Activated CD4-positive, alpha-beta T cell treated with anti-CD3 and anti-CD28 coated beads for 36 hours (primary cell): ENCODE measurements around the gene MUC3A. TPM values are rescaled to one million over a fixed set of nuclear protein-coding genes. Genes with fewer than 3 reads are reported as not detected.
"Not testable (repeated sequence)": the region's sequence is repeated elsewhere in the genome, so short reads cannot be mapped to it uniquely, and the experiment has no call there.

Source experiments
- ATAC-seq: fragments of 200-7000 bp; cut with Tn5 transposase; one replicate; pipeline ENCODE4 v1.10.0; 2021; ENCODE audit warnings: mild to moderate bottlenecking, moderate library complexity
- CTCF ChIA-PET: fragments of 350-600 bp; sonication (Branson Sonifier 250); formaldehyde crosslinking; loops from one replicate; lab custom pipeline; 2021; ENCODE audit warnings: antibody characterized with exemption; lab: Charles Lee
- POLR2A ChIA-PET: fragments of 350-600 bp; sonication (Branson Sonifier 250); formaldehyde crosslinking; loops from one replicate; lab custom pipeline; 2021; ENCODE audit warnings: antibody characterized with exemption, inconsistent platforms; lab: Charles Lee
- DNase-seq: peaks from one replicate; pipeline ENCODE4 v3.0.0-alpha.2; 2020
- H3K27ac Mint-ChIP-seq: one replicate; pipeline ENCODE4 v1.8.0; 2021; ENCODE audit warnings: mixed read lengths
- H3K27me3 Mint-ChIP-seq: one replicate; pipeline ENCODE4 v1.8.0; 2021; ENCODE audit warnings: mixed read lengths
- H3K36me3 Mint-ChIP-seq: one replicate; pipeline ENCODE4 v1.8.0; 2021; ENCODE audit warnings: low read depth, mixed read lengths
- H3K4me1 Mint-ChIP-seq: one replicate; pipeline ENCODE4 v1.8.0; 2021; ENCODE audit warnings: mixed read lengths
- H3K4me3 Mint-ChIP-seq: one replicate; pipeline ENCODE4 v1.8.0; 2021; ENCODE audit warnings: mild to moderate bottlenecking, moderate library complexity, mixed read lengths
- H3K9me3 Mint-ChIP-seq: one replicate; pipeline ENCODE4 v1.8.0; 2021; ENCODE audit warnings: low read depth, mixed read lengths
- intact Hi-C, 2 experiments: fragments of 100-400 bp; cut with DNase I in 1 of 2; cut with micrococcal nuclease in 1 of 2; formaldehyde crosslinking; loops; one replicate each; pipeline versions ENCODE4 v1.14.2 to v1.15.1; 2022 to 2024; cut with DNase I, micrococcal nuclease
- total RNA-seq, 2 experiments: library from RNA; stranded (reverse); gene quantifications; one replicate each; pipeline ENCODE4 v1.2.3, GENCODE V29; 2021

MUC3A gene
- total RNA-seq, 2 experiments from 2014 or later, result not detected

- intact Hi-C loops, result no loop called here
- peaks cover 9% of the 10 kb centered on the region for H3K27me3 Mint-ChIP-seq
- ChIA-PET CTCF (no interaction called here), POLR2A (interaction anchor here (0.6 kb wide), 1 partner anchor 314 kb away, joined by 3 read pairs; no protein-coding TSS in a partner anchor)
- ATAC-seq (no peak), DNase-seq (no peak)
- no peak overlapping the region for H3K4me3 Mint-ChIP-seq
- no peak overlapping the region for H3K27ac Mint-ChIP-seq
- peaks cover 5% of the 10 kb centered on the region for H3K9me3 Mint-ChIP-seq
- no peaks in the 10 kb centered on the region for H3K4me1 Mint-ChIP-seq
- peaks cover 2% of the 10 kb centered on the region for H3K36me3 Mint-ChIP-seq
These were observed 29.0 kb downstream of the MUC3A start for GRCh38 chr7:100978300-100978699.

GRCh38 chr7:100983451-100984187, 34.3 kb downstream of the MUC3A start:
- ChIA-PET CTCF (no interaction called here), POLR2A (no interaction called here)
- H3K27ac Mint-ChIP-seq, result no peak overlapping the region
- H3K4me1 Mint-ChIP-seq, result no peaks in the 10 kb centered on the region
- no peak for ATAC-seq
- H3K4me3 Mint-ChIP-seq, result no peak overlapping the region
- peaks cover 8% of the 10 kb centered on the region for H3K27me3 Mint-ChIP-seq
- DNase-seq, result no peak
- no peaks in the 10 kb centered on the region for H3K9me3 Mint-ChIP-seq
- intact Hi-C loops, result no loop called here
- no peaks in the 10 kb centered on the region for H3K36me3 Mint-ChIP-seq

- CTCF ChIA-PET, POLR2A ChIA-PET, H3K4me3 Mint-ChIP-seq, ATAC-seq, H3K27me3 Mint-ChIP-seq, H3K9me3 Mint-ChIP-seq, H3K27ac Mint-ChIP-seq, DNase-seq, intact Hi-C loops, H3K4me1 Mint-ChIP-seq, H3K36me3 Mint-ChIP-seq: not testable (repeated sequence)
These were observed 35.0 kb downstream of the MUC3A start for GRCh38 chr7:100984241-100984918.

DNA sequence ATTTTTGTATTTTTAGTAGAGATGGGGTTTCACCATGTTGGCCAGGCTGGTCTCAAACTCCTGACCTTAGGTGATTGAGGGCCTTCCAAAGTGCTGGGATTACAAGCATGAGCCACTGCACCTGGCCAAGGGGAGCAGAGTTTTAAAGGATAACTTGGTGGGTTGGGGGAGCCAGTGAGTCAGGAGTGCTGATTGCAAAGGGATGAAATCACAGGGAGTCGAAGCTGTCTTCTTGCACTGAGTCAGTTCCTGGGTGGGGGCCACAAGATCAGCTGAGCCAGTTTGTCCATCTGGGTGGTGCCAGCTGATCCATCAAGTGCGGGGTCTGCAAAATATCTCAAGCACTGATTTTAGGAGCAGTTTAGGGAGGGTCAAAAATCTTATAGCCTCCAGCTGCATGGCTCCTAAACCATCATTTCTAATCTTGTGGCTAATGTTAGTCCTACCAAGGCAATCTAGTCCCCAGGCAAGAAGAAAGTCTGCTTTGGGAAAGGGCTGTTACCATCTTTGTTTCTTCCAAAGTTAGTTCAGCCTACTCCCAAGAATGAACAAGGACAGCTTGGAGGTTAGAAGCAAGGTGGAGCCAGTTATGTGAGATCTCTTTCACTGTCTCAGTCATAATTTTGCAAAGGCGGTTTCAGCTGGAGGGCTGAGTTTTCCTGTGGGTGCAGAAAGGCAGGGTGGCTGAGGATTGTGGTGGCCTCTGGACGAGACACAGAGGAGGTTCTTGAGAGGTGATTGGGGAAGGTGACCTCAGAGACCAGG, 35.9 kb downstream of the MUC3A start:
- H3K9me3 Mint-ChIP-seq, DNase-seq, H3K36me3 Mint-ChIP-seq, H3K4me1 Mint-ChIP-seq, H3K27me3 Mint-ChIP-seq, H3K27ac Mint-ChIP-seq, CTCF ChIA-PET, ATAC-seq, POLR2A ChIA-PET, intact Hi-C loops, H3K4me3 Mint-ChIP-seq: not testable (repeated sequence)

DNA sequence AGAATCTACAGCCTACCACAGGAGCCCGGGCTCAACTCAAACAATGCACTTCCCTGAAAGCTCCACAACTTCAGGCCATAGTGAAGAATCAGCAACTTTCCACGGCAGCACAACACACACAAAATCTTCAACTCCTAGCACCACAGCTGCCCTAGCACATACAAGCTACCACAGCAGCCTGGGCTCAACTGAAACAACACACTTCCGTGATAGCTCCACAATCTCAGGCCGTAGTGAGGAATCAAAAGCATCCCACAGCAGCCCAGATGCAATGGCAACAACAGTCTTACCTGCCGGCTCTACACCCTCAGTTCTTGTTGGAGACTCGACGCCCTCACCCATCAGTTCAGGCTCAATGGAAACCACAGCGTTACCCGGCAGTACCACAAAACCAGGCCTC, 42.3 kb downstream of the MUC3A start:
- CTCF ChIA-PET, result interaction anchor here (1.1 kb wide), 1 partner anchor 67 kb away, joined by 3 read pairs; no protein-coding TSS in a partner anchor
- Mint-ChIP-seq H3K27ac (no peak overlapping the region), H3K4me3 (no peak overlapping the region), H3K27me3 (no peaks in the 10 kb centered on the region), H3K9me3 (no peaks in the 10 kb centered on the region), H3K36me3 (no peaks in the 10 kb centered on the region), H3K4me1 (no peaks in the 10 kb centered on the region)
- ATAC-seq (no peak), DNase-seq (no peak)
- POLR2A ChIA-PET, result no interaction called here
- intact Hi-C loops, result no loop called here

GRCh38 chr7:100992280-100992679, 42.9 kb downstream of the MUC3A start:
- intact Hi-C loops, H3K27me3 Mint-ChIP-seq, H3K4me1 Mint-ChIP-seq, H3K36me3 Mint-ChIP-seq, H3K9me3 Mint-ChIP-seq, ATAC-seq, DNase-seq, POLR2A ChIA-PET, H3K4me3 Mint-ChIP-seq, H3K27ac Mint-ChIP-seq: not testable (repeated sequence)
- CTCF ChIA-PET, result interaction anchor here (1.1 kb wide), 1 partner anchor 67 kb away, joined by 3 read pairs; no protein-coding TSS in a partner anchor

DNA sequence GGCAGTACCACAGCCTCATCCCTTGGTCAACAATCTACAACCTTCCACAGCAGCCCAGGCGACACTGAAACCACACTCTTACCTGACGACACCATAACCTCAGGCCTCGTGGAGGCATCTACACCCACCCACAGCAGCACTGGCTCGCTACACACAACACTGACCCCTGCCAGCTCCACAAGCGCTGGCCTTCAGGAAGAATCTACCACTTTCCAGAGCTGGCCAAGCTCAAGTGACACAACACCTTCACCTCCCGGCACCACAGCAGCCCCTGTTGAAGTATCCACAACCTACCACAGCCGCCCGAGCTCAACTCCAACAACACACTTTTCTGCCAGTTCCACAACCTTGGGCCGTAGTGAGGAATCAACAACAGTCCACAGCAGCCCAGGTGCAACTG, 45.3 kb downstream of the MUC3A start:
- H3K27ac Mint-ChIP-seq, DNase-seq, H3K9me3 Mint-ChIP-seq, POLR2A ChIA-PET, H3K27me3 Mint-ChIP-seq, H3K4me1 Mint-ChIP-seq, CTCF ChIA-PET, intact Hi-C loops, H3K36me3 Mint-ChIP-seq, ATAC-seq, H3K4me3 Mint-ChIP-seq: not testable (repeated sequence)

DNA sequence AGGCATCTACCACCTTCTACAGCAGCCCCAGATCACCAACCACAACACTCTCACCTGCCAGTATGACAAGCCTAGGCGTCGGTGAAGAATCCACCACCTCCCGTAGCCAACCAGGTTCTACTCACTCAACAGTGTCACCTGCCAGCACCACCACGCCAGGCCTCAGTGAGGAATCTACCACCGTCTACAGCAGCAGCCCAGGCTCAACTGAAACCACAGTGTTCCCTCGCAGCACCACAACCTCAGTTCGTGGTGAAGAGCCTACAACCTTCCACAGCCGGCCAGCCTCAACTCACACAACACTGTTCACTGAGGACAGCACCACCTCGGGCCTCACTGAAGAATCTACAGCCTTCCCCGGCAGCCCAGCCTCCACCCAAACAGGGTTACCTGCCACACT, 49.2 kb downstream of the MUC3A start:
- H3K36me3 Mint-ChIP-seq, POLR2A ChIA-PET, H3K4me1 Mint-ChIP-seq, H3K4me3 Mint-ChIP-seq, intact Hi-C loops, H3K9me3 Mint-ChIP-seq, DNase-seq, H3K27me3 Mint-ChIP-seq, ATAC-seq, H3K27ac Mint-ChIP-seq, CTCF ChIA-PET: not testable (repeated sequence)

- H3K27ac Mint-ChIP-seq, intact Hi-C loops, H3K27me3 Mint-ChIP-seq, DNase-seq, H3K9me3 Mint-ChIP-seq, CTCF ChIA-PET, ATAC-seq, H3K36me3 Mint-ChIP-seq, H3K4me1 Mint-ChIP-seq, H3K4me3 Mint-ChIP-seq, POLR2A ChIA-PET: not testable (repeated sequence)
These were observed 50.0 kb downstream of the MUC3A start for GRCh38 chr7:100999334-100999733.

GRCh38 chr7:101000025-101000424, 50.7 kb downstream of the MUC3A start:
- H3K36me3 Mint-ChIP-seq, CTCF ChIA-PET: not testable (repeated sequence)

DNA sequence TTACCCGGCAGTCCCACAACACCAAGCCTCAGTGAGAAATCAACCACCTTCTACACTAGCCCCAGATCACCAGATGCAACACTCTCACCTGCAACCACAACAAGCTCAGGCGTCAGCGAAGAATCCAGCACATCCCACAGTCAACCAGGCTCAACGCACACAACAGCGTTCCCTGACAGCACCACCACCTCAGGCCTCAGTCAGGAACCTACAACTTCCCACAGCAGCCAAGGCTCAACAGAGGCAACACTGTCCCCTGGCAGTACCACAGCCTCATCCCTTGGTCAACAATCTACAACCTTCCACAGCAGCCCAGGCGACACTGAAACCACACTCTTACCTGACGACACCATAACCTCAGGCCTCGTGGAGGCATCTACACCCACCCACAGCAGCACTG, 53.0 kb downstream of the MUC3A start:
- H3K4me3 Mint-ChIP-seq, POLR2A ChIA-PET, H3K9me3 Mint-ChIP-seq, intact Hi-C loops, DNase-seq, ATAC-seq, H3K36me3 Mint-ChIP-seq, H3K27me3 Mint-ChIP-seq, H3K27ac Mint-ChIP-seq, H3K4me1 Mint-ChIP-seq, CTCF ChIA-PET: not testable (repeated sequence)

More at GRCh38 chr7:101000025-101000424, 50.7 kb downstream of the MUC3A start:
- H3K4me1 Mint-ChIP-seq, H3K9me3 Mint-ChIP-seq, H3K27ac Mint-ChIP-seq, POLR2A ChIA-PET, H3K27me3 Mint-ChIP-seq, ATAC-seq, DNase-seq, intact Hi-C loops, H3K4me3 Mint-ChIP-seq: not testable (repeated sequence)
